MM.1S (cell line): ENCODE data around the gene UTF1.

Experiments used
- CTCF ChIP-seq: fragments of 300-600 bp; sonication (generic); IDR thresholded peaks from 2 replicates; pipeline ENCODE4 v1.5.1; 2016; ENCODE audit warnings: antibody characterized with exemption, low read length, mixed read lengths
- EZH2 ChIP-seq: fragments of 300-600 bp; sonication (generic); optimal IDR thresholded peaks from 2 replicates; pipeline ENCODE3; 2017; ENCODE audit warnings: low read depth, mild to moderate bottlenecking, antibody characterized with exemption, low read length, mixed read lengths
- EZH2phosphoT487 ChIP-seq: fragments of 300-600 bp; sonication (generic); IDR thresholded peaks from 2 replicates; pipeline ENCODE4 v1.6.1; 2018; ENCODE audit warnings: antibody characterized with exemption, low read length

- TF ChIP-seq CTCF (no peak), EZH2 (no peak), EZH2phosphoT487 (no peak)
Measured at GRCh38 chr10:133252223-133252552, 22.2 kb downstream of the UTF1 start.
